DOHH2 (cell line): ENCODE results near the gene DNAJB5.

ENCODE experiments used
- H3F3A ChIP-seq: fragments of 200-600 bp; sonication (generic), shearing (Covaris generic); 2 replicates; pipeline ENCODE4 v1.6.0; 2016; ENCODE audit warnings: antibody characterized with exemption, mild to moderate bottlenecking; ENCODE audit not compliant: control insufficient read depth, insufficient read depth
- H3K27ac ChIP-seq: fragments of 200-600 bp; sonication (generic); 2 replicates; pipeline ENCODE4 v1.5.1; 2014; ENCODE audit warnings: low read depth, mild to moderate bottlenecking, low read length, moderate library complexity
- H3K27me3 ChIP-seq: fragments of 200-600 bp; sonication (generic); 2 replicates; pipeline ENCODE4 v1.6.1; 2014; ENCODE audit warnings: mild to moderate bottlenecking, low read length, mixed read lengths; ENCODE audit not compliant: control insufficient read depth
- H3K36me3 ChIP-seq: fragments of 200-600 bp; sonication (generic); 2 replicates; pipeline ENCODE4 v1.6.1; 2014; ENCODE audit warnings: mild to moderate bottlenecking, low read length, moderate library complexity, mixed read lengths; ENCODE audit not compliant: control insufficient read depth
- H3K4me1 ChIP-seq: fragments of 200-600 bp; sonication (generic); 2 replicates; pipeline ENCODE4 v1.6.1; 2014; ENCODE audit warnings: mild to moderate bottlenecking, low read length, mixed read lengths; ENCODE audit not compliant: control insufficient read depth
- H3K4me2 ChIP-seq: fragments of 200-600 bp; sonication (generic); 2 replicates; pipeline ENCODE4 v1.6.0; 2014; ENCODE audit warnings: mild to moderate bottlenecking, low read length, moderate library complexity
- H3K4me3 ChIP-seq: fragments of 200-600 bp; sonication (generic); 2 replicates; pipeline ENCODE4 v1.5.1; 2014; ENCODE audit warnings: mild to moderate bottlenecking, low read length, mixed read lengths
- H3K79me2 ChIP-seq: fragments of 200-600 bp; sonication (generic); 2 replicates; pipeline ENCODE4 v1.6.1; 2014; ENCODE audit warnings: mild to moderate bottlenecking, low read length, mixed read lengths; ENCODE audit not compliant: control insufficient read depth
- H3K9me2 ChIP-seq: fragments of 200-600 bp; sonication (generic); replicated peaks from 2 replicates; pipeline ENCODE4 v1.6.1; 2014; ENCODE audit warnings: mild to moderate bottlenecking, low read length, mixed read lengths; ENCODE audit not compliant: control insufficient read depth
- H3K9me3 ChIP-seq: fragments of 200-600 bp; sonication (generic); 2 replicates; pipeline ENCODE4 v1.6.1; 2014; ENCODE audit warnings: antibody characterized with exemption, low read length, mixed read lengths; ENCODE audit not compliant: control insufficient read depth, insufficient read depth
- H4K20me1 ChIP-seq: fragments of 200-600 bp; sonication (generic); 2 replicates; pipeline ENCODE4 v1.6.0; 2014; ENCODE audit warnings: low read depth, mild to moderate bottlenecking, antibody characterized with exemption, low read length, moderate library complexity; ENCODE audit not compliant: control insufficient read depth, insufficient read depth
- CTCF ChIP-seq: fragments of 200-600 bp; sonication (generic); IDR thresholded peaks from one replicate; pipeline ENCODE4 v1.5.1; 2014; ENCODE audit warnings: antibody characterized with exemption, mild to moderate bottlenecking, low read depth, low read length; ENCODE audit not compliant: poor library complexity, severe bottlenecking
- EZH2phosphoT487 ChIP-seq: fragments of 200-600 bp; sonication (generic); IDR thresholded peaks from 2 replicates; pipeline ENCODE4 v1.6.1; 2017; ENCODE audit warnings: borderline replicate concordance, mild to moderate bottlenecking, antibody characterized with exemption, low read length, moderate library complexity, mixed read lengths

Gene DNAJB5

GRCh38 chr9:35029852-35030251 lies 40.3 kb downstream of the DNAJB5 start:
- H3K79me2 ChIP-seq = no peaks in the 10 kb centered on the region
- no peaks in the 10 kb centered on the region for H3K36me3 ChIP-seq
- peaks cover 10% of the 10 kb centered on the region for H3K4me1 ChIP-seq
- H3F3A ChIP-seq = no peaks in the 10 kb centered on the region
- no peaks in the 10 kb centered on the region for H3K9me2 ChIP-seq
- no peaks in the 10 kb centered on the region for H4K20me1 ChIP-seq
- TF ChIP-seq EZH2phosphoT487 = no peak
- no peak for TF ChIP-seq CTCF
- no peaks in the 10 kb centered on the region for H3K9me3 ChIP-seq
- H3K4me3 ChIP-seq = no peak overlapping the region
- no peaks in the 10 kb centered on the region for H3K27me3 ChIP-seq
- no peak overlapping the region for H3K27ac ChIP-seq
- H3K4me2 ChIP-seq = no peak overlapping the region

GRCh38 chr9:35033101-35033500 lies 43.6 kb downstream of the DNAJB5 start:
- H3K27ac ChIP-seq = no peak overlapping the region
- H3K9me2 ChIP-seq = no peaks in the 10 kb centered on the region
- no peak overlapping the region for H3K4me2 ChIP-seq
- no peaks in the 10 kb centered on the region for H3K9me3 ChIP-seq
- H3K4me3 ChIP-seq = no peak overlapping the region
- no peaks in the 10 kb centered on the region for H4K20me1 ChIP-seq
- peaks cover 4% of the 10 kb centered on the region for H3K4me1 ChIP-seq
- H3K79me2 ChIP-seq = no peaks in the 10 kb centered on the region
- TF ChIP-seq CTCF (no peak), EZH2phosphoT487 (no peak)
- no peaks in the 10 kb centered on the region for H3K36me3 ChIP-seq
- H3F3A ChIP-seq = no peaks in the 10 kb centered on the region
- no peaks in the 10 kb centered on the region for H3K27me3 ChIP-seq

GRCh38 chr9:35035851-35036701 lies 46.5 kb downstream of the DNAJB5 start:
- TF ChIP-seq EZH2phosphoT487 (no peak), CTCF (no peak)
- no peak overlapping the region for H3K4me2 ChIP-seq
- peaks cover 4% of the 10 kb centered on the region; the same call in 1 of the 2 replicates for H3K4me1 ChIP-seq
- H4K20me1 ChIP-seq = no peaks in the 10 kb centered on the region
- no peaks in the 10 kb centered on the region for H3K36me3 ChIP-seq
- no peaks in the 10 kb centered on the region for H3K79me2 ChIP-seq
- H3K9me2 ChIP-seq = no peaks in the 10 kb centered on the region
- no peak overlapping the region for H3K4me3 ChIP-seq
- no peaks in the 10 kb centered on the region for H3K27me3 ChIP-seq
- H3K27ac ChIP-seq = no peak overlapping the region
- no peaks in the 10 kb centered on the region for H3K9me3 ChIP-seq
- peaks cover 4% of the 10 kb centered on the region; the same call in 1 of the 2 replicates for H3F3A ChIP-seq
